Measurements from ENCODE around the gene SNRNP25.

GRCh38 chr16:69181-69580 is 15.6 kb downstream of the SNRNP25 start:
- TF ChIP-seq GATA2 (IDR thresholded peaks at IDR 0.05; ENCODE audit: low read depth, low read length): no peak
- TF ChIP-seq GATA3 (IDR thresholded peaks at IDR 0.05; ENCODE audit: low read depth, low read length): no peak
